Muscle of leg (tissue), 11 donors: ENCODE data around the gene CBFA2T3. TPM values are rescaled to one million over a fixed set of nuclear protein-coding genes. Genes with fewer than 3 reads are reported as not detected.
A peak's percentile ranks its signal among the peaks of the same experiment; 100 is the strongest.

ENCODE experiments used
- DNase-seq: peaks from one replicate; pipeline ENCODE4 v3.0.0; 2013
- H3K27ac ChIP-seq: one replicate; pipeline ENCODE4 v1.5.1; 2013; ENCODE audit warnings: mild to moderate bottlenecking, low read length, control low read depth
- H3K27me3 ChIP-seq: one replicate; pipeline ENCODE4 v1.6.1; 2013; ENCODE audit warnings: low read length; ENCODE audit not compliant: control insufficient read depth, insufficient read depth
- H3K36me3 ChIP-seq: one replicate; pipeline ENCODE4 v1.6.1; 2013; ENCODE audit warnings: low read length; ENCODE audit not compliant: control insufficient read depth, insufficient read depth
- H3K4me1 ChIP-seq: one replicate; pipeline ENCODE4 v1.6.1; 2013; ENCODE audit warnings: low read length; ENCODE audit not compliant: control insufficient read depth, insufficient read depth
- H3K4me3 ChIP-seq: one replicate; pipeline ENCODE4 v1.5.1; 2013; ENCODE audit warnings: low read length, control low read depth
- H3K9me3 ChIP-seq: replicated peaks from 2 replicates; pipeline ENCODE4 v1.6.1; 2013; ENCODE audit warnings: low read depth, low read length; ENCODE audit not compliant: control insufficient read depth
- WGBS: methylation state at CpG from one replicate; pipeline ENCODE4 v1.1.5; 2013; ENCODE audit warnings: missing lambda C conversion rate; ENCODE audit not compliant: insufficient coverage; 5-methylcytosine and 5-hydroxymethylcytosine counted together
- polyA plus RNA-seq, 8 donors: library from polyadenylated mRNA; unstranded; fragments of 120-200 nt; gene quantifications; one replicate each; pipeline versions ENCODE4 v1.2.1 to v1.2.3, GENCODE V29; 2013; ENCODE audit warnings: inconsistent platforms in 1 of 8, low replicate concordance in 1 of 8; ENCODE audit not compliant: insufficient read length in 8 of 8, insufficient read depth in 1 of 8
- total RNA-seq: library from RNA; stranded (reverse); fragments of 120-200 nt; gene quantifications from one replicate; pipeline ENCODE4 v1.2.4, GENCODE V29; 2013

CBFA2T3 gene
- total and polyA plus RNA-seq, 9 donors: 3.8 to 23.0 (median 17.8) TPM

DNA sequence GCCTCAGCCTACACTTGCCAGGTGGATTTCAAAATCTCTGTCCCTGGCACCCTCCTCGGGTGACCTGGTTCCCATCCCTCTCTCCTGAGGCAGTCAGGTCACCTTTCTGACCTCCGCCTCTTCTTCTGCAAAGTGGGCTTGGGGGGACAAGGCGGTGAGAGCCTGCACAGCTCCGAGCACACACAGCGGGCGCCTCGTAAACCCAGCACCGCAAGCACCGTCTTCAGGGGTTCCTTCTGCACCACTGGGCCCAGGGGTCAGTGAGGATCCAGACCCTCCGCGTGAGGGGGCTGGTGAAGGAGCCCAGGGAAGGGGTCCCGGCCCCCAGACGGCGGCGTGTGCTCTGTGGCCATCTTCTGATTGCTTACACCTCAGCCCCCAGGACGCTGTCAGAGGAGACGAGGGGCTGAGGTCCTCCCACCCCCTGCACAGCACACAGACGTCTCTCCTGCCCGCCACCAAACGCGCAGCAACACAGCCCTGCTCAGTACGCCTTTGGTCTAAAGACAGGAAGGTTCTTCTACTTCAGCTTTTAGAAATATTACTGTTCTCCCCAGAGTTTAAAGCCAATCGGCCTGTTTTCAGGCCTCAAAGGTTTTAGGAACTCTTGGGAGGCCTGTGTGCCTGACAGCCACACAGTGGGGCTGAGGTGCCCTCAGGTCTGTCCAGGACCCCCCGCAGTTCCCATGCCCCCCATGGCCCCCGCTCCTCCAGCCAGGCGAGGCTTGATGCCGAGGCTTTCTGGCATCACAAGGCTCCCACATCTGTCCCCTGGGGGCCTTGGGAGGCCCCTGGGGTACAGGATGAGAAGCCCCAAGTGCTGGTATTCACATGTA lies 2.7 kb downstream of the CBFA2T3 start:
- H3K9me3 ChIP-seq: no peaks in the 10 kb centered on the region
- no peak overlapping the region for H3K4me3 ChIP-seq
- no peak overlapping the region for H3K27ac ChIP-seq
- H3K4me1 ChIP-seq: peaks cover 67% of the 10 kb centered on the region
- H3K27me3 ChIP-seq: peaks cover 32% of the 10 kb centered on the region
- no peak for DNase-seq
- 70% methylated on average over 24 of the region's 27 CpGs for WGBS
- no peaks in the 10 kb centered on the region for H3K36me3 ChIP-seq

DNA sequence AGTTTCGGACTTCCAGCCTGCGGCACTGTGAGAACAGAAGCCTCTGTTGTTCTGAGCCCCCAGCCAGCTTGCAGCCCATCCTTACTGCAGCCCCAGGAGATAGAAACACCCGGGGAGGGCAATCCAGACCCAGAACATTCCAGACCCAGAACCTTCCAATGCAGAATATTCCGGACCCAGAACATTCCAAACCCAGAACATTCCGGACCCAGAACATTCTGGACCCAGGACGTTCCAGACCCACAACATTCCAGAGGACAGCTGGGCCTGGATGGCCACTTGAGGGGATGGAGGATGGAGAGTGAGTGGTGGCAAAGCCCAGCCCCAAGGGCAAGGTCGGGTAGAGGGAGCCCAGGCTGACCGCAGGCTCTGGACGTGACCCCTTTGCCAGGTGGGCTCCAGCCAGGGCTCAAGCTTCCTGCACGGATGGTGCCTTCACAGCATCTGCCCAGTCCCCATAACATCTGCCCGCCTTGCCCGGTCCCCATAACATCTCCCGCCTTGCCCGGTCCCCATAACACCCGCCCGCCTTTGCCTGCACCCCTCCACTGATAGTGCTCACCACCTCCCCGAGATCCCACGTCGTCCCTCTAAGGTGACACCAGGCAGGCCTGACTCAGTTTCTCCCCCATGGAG lies 3.5 kb downstream of the CBFA2T3 start:
- Histone ChIP-seq H3K4me3 (no peak overlapping the region), H3K27ac (no peak overlapping the region), H3K36me3 (no peaks in the 10 kb centered on the region), H3K27me3 (peaks cover 36% of the 10 kb centered on the region), H3K9me3 (no peaks in the 10 kb centered on the region), H3K4me1 (peaks cover 69% of the 10 kb centered on the region)
- 82% methylated on average over 19 of the region's 19 CpGs for WGBS
- DNase-seq: no peak

DNA sequence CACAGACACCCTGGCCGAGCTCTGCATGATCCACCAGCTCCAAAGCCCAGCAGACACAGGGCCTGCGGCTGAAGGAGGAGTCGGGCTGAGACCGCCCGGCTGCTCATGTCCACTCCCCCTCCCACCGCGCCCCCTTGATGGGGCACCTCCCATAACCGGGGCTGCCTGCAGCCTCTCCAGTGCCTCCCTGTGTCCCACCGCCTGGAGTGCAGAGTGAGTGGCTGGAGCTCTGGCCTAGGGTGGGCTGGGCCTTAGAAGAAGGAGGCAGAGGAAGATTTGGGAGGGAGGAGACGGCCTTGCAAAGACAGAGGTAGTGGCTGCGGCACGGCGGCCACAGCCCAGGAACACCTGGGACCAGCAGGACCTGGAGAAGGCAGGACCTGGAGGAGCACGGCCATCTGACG lies 4.0 kb downstream of the CBFA2T3 start:
- Histone ChIP-seq H3K27ac (no peak overlapping the region), H3K9me3 (no peaks in the 10 kb centered on the region), H3K36me3 (no peaks in the 10 kb centered on the region), H3K4me3 (no peak overlapping the region), H3K27me3 (peaks cover 38% of the 10 kb centered on the region), H3K4me1 (peaks cover 71% of the 10 kb centered on the region)
- 42% methylated on average over 7 of the region's 15 CpGs for WGBS
- DNase-seq: no peak

DNA sequence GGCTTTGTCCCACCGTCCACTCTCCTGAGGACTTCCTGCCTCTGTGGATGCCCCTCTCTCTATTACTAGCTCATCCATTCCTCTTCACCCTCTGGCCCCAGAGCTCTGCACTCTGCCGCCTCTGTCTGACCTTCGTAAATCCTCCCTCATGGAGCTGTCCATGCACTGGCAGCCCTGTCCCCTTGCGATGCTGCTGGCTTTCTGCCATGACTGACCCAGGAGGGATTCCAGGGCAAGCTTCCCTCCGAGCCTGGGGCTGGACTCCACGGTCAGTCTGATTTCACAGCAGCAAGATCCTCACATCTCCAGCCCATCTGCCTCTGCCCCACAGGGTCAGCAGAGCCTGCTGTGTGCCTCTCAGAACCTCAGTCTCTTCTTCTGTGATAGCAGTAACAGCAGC lies 4.7 kb downstream of the CBFA2T3 start:
- no peak for DNase-seq
- no peaks in the 10 kb centered on the region for H3K36me3 ChIP-seq
- peaks cover 40% of the 10 kb centered on the region for H3K27me3 ChIP-seq
- no peak overlapping the region for H3K4me3 ChIP-seq
- H3K4me1 ChIP-seq: peaks cover 74% of the 10 kb centered on the region
- no peaks in the 10 kb centered on the region for H3K9me3 ChIP-seq
- 29% methylated on average over 5 of the region's 6 CpGs for WGBS
- no peak overlapping the region for H3K27ac ChIP-seq

DNA sequence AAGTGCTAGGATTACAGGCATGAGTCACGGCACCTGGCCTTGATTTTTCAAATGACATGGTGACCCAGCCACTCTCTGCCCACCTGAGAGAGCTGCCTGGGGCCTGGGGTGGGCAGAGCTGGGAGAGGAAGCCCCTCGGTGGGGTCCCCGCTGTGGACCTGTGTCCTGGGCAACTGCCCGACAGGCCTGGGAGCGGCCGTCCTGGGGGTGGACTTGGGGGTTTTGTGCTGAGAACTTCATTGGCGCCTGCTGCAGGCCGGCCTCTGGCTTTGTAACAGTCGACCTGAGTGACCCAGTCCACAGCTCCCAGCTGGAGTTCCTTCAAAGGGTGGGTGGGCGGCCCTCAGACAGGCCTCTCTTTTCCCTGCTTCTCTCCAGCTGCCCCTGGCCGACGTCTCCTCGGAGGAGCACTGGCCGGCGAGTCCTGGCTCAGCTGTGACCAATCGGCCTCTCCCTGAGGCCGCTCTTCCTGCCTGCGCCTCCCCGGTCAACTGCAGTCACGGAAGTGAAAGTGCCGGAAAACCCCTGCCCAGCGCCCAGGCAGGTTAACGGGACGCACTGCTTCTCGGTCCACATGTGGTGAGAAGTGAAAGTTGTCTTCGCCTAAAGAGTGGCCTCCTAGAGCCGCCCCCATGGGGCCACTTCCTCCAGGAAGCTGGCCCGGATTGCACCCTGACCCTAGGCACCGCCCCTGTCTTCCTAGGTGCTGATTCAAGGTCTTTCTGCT lies 5.5 kb downstream of the CBFA2T3 start:
- H3K27me3 ChIP-seq: peaks cover 42% of the 10 kb centered on the region
- H3K9me3 ChIP-seq: no peaks in the 10 kb centered on the region
- DNase-seq: peak; percentile 39
- H3K4me1 ChIP-seq: peaks cover 68% of the 10 kb centered on the region
- H3K36me3 ChIP-seq: no peaks in the 10 kb centered on the region
- no peak overlapping the region for H3K27ac ChIP-seq
- no peak overlapping the region for H3K4me3 ChIP-seq
- WGBS: 68% methylated on average over 24 of the region's 29 CpGs

DNA sequence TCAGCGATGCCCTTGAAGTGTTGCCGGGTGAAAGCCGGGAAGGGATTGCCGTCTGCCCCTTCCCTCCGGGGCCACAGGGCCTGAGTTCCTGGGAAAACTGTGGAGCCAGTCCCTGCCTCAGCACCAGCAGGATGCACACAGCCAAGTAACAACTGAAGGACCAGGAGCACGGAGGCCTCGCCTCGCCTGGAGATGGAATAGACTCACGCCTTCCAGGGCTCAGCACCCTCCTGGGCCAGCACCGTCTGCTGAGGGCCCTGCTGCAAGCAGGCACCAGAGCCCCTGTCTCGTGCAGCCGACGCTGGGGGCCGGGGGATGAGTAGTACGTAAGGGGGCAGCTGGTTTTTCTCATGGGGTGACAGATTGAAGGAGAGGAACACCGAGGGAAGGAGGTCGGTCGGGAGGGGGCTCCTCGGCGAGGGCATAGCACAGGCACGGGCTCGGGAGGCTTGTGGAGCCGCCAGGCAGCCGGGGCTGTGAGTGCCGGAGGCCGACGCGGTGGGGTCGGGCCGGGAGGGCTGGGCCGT lies 6.4 kb downstream of the CBFA2T3 start:
- no peaks in the 10 kb centered on the region for H3K9me3 ChIP-seq
- no peak overlapping the region for H3K4me3 ChIP-seq
- no peak for DNase-seq
- peaks cover 42% of the 10 kb centered on the region for H3K27me3 ChIP-seq
- no peak overlapping the region for H3K27ac ChIP-seq
- peaks cover 67% of the 10 kb centered on the region for H3K4me1 ChIP-seq
- H3K36me3 ChIP-seq: no peaks in the 10 kb centered on the region
- WGBS: 53% methylated on average over 25 of the region's 31 CpGs

DNA sequence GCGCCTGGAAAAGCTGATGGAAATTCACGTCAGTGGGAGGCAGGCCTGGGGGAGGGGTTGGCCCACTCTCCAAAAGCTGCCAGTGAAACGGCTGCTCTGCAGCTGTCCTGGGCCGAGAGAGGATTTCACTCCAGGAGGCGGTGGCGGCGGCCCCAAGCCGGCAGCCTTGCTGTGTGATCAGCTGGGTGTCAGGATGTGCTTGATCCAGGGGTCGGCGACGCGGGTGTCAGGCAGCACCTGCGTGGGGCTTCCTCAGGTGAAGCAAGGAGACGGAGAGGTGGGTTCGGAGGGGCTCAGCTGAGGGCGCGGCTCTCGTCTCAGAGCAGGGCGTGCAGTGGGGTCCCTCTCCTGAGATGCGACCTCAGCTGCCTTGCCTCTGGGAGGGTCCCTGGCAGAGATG lies 7.0 kb downstream of the CBFA2T3 start:
- peaks cover 70% of the 10 kb centered on the region for H3K4me1 ChIP-seq
- 69% methylated on average over 19 of the region's 20 CpGs for WGBS
- peaks cover 39% of the 10 kb centered on the region for H3K27me3 ChIP-seq
- H3K4me3 ChIP-seq: no peak overlapping the region
- DNase-seq: no peak
- no peaks in the 10 kb centered on the region for H3K9me3 ChIP-seq
- H3K27ac ChIP-seq: no peak overlapping the region
- H3K36me3 ChIP-seq: no peaks in the 10 kb centered on the region

DNA sequence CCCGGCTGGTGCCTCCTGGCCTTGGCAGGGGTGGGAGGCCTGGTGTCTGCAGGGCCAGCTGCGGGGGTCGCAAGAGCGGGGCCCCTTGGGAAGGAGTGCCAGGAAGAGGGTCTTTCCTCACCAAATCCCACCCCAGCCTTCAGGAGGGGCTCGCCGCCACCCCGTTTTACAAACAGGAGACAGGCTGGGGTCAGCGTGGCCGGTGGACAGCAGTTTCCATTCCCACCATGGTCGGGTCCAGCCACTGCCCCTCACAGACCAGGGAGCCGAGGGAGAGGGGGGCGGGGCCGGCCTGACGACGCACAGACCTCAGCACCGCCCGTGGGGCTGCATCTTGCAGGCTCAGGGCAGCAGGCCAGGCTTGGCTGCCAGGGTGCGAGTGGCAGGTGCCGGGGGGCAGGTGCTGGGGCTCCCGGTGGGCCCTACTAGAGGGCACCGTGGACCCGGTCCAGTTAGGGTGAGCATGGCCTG lies 7.6 kb downstream of the CBFA2T3 start:
- DNase-seq: no peak
- H3K4me3 ChIP-seq: no peak overlapping the region
- WGBS: 31% methylated on average over 15 of the region's 22 CpGs
- H3K9me3 ChIP-seq: no peaks in the 10 kb centered on the region
- H3K27ac ChIP-seq: no peak overlapping the region
- H3K4me1 ChIP-seq: peaks cover 70% of the 10 kb centered on the region
- H3K27me3 ChIP-seq: peaks cover 39% of the 10 kb centered on the region
- H3K36me3 ChIP-seq: no peaks in the 10 kb centered on the region

DNA sequence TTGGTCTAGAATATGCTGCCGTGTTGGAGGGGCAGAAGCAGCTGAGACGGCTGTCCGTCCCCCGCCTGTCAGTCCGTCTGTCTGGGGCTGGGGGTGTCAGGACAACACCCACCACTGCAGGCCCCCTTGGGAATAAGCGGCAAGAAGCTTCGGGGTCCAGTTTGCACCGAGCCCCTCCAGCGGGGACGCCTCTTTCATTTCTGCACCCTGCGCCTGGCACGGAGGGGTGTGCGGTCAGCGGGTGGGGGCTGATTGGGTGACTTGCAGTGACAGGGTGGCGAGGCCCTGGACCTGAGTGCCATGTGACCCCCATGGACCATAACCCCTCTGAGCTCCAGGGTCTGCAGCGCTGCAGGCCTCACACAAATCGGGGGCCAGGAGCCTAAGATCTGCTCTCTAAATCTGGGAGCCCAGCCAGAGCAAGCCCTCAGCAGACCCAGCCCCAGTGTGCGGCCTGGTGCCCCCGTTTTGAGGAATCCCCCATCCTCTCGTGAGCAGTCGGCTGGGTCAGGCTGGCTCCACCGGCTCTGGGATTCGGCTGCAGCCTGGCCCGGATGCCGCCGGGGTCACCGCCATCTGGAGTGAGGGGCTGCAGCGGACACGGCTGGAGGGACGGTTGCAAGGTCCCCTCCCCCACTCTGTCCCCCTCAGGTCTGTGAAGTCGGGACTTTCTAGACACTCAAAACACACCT lies 8.3 kb downstream of the CBFA2T3 start:
- Histone ChIP-seq H3K27ac (no peak overlapping the region), H3K9me3 (no peaks in the 10 kb centered on the region), H3K4me3 (no peak overlapping the region), H3K4me1 (peaks cover 70% of the 10 kb centered on the region), H3K36me3 (no peaks in the 10 kb centered on the region), H3K27me3 (peaks cover 43% of the 10 kb centered on the region)
- DNase-seq: no peak
- 63% methylated on average over 25 of the region's 31 CpGs for WGBS
